Measurements from ENCODE around the gene UGDH. TPM values are rescaled to one million over a fixed set of nuclear protein-coding genes. Genes with fewer than 3 reads are reported as not detected.
A peak's percentile ranks its signal among the peaks of the same experiment; 100 is the strongest.
"Not testable (repeated sequence)": the region's sequence is repeated elsewhere in the genome, so short reads cannot be mapped to it uniquely, and the experiment has no call there.

UGDH gene
- polyA plus RNA-seq, 1 donor from 2014 or later, result 21.1 TPM

DNA sequence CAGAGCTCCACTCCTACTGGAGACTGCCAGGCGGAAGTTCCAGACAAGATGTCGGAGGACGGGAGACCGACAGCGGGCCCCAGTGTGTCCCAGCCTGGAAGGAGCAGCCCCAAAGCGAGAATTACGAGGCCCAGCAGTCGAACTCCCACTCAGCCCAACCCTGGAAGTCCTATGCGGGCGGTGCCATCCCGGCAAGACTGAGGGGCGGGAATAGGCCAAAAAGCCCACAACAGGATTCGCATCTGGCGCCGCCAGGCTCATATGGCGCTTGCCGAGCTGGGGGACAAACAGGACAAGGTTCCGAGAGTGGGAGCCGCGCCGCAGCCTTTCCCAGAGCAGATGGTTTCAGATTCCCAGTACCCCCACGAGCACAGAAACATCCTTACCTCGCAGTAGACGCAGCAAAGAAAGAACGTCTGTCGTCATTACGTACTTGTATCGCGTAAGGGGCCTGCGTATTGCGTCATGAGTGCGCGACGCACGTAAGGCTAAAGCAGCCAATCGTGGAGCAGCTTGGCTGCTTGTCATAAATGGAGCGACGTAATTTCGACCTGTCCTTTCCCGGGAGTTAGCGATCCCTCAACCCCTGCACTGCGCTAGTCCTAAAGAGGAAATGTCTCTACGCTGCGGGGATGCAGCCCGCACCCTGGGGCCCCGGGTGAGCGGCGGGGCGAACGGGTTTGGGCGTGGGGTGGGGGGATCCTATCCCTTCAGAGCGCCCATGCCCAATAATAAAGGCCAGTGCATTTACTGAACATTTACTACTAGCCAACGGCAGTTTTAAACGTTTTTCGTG is 68.5 kb downstream of the UGDH start, which contains the start of the genes LIAS and RPL9:
Gene LIAS (plus strand): TSS at position 552 of the 796 bp plus-strand sequence. CDS start 62 bp downstream, at position 614.
Gene RPL9 (minus strand): TSS at position 418 of the 796 bp plus-strand sequence. CDS start 483 bp downstream, outside the sequence.
- Histone ChIP-seq H3K36me3 (ENCODE audit: insufficient read depth, low read length) (peaks cover 10% of the 10 kb centered on the region), H3K79me2 (replicated peaks; ENCODE audit: insufficient read depth, low read length) (peaks cover 22% of the 10 kb centered on the region)

DNA sequence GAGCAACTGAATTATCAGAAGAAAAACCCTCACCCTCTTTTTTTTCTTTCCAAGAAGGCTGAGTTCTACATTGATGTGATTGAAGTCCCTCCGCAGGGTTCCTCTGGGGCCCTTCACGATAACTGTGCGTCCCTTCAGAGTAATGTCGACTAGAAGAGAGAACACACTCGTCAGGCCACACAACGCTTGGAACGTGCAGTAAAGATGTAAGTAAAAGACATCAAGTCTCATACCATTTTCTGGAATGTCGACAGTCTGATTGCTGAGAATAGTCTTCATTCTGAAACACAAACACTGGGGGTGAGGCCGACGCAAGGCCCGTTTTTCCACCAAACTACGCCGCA is 69.1 kb downstream of the UGDH start:
- H3K27me3 ChIP-seq (ENCODE audit: insufficient read depth, low read depth, low read length); H4K20me1 ChIP-seq (ENCODE audit: insufficient read depth); H3K9me2 ChIP-seq (ENCODE audit: insufficient read depth, low read length); H3F3A ChIP-seq (ENCODE audit: insufficient read depth, low read length, poor library complexity, severe bottlenecking); H3K9me3 ChIP-seq (ENCODE audit: low read length): not testable (repeated sequence)
- Histone ChIP-seq H3K79me2 (replicated peaks; ENCODE audit: insufficient read depth, low read length) (peaks cover 22% of the 10 kb centered on the region), H3K36me3 (ENCODE audit: insufficient read depth, low read length) (peaks cover 14% of the 10 kb centered on the region), H2AFZ (ENCODE audit: low read depth, low read length) (peak overlapping the region; percentile 100), H3K9ac (ENCODE audit: low read length) (peak overlapping the region; percentile 97), H3K4me3 (ENCODE audit: low read length) (peak overlapping the region; percentile 94), H3K27ac (ENCODE audit: low read length) (peak overlapping the region; percentile 95), H3K4me2 (ENCODE audit: low read length) (peak overlapping the region; percentile 86)

More for the DNA sequence above, 68.5 kb downstream of the UGDH start, which contains the start of the genes LIAS and RPL9:
- H4K20me1 ChIP-seq (ENCODE audit: insufficient read depth), result peaks cover 3% of the 10 kb centered on the region
- TF ChIP-seq, protein P1, sequence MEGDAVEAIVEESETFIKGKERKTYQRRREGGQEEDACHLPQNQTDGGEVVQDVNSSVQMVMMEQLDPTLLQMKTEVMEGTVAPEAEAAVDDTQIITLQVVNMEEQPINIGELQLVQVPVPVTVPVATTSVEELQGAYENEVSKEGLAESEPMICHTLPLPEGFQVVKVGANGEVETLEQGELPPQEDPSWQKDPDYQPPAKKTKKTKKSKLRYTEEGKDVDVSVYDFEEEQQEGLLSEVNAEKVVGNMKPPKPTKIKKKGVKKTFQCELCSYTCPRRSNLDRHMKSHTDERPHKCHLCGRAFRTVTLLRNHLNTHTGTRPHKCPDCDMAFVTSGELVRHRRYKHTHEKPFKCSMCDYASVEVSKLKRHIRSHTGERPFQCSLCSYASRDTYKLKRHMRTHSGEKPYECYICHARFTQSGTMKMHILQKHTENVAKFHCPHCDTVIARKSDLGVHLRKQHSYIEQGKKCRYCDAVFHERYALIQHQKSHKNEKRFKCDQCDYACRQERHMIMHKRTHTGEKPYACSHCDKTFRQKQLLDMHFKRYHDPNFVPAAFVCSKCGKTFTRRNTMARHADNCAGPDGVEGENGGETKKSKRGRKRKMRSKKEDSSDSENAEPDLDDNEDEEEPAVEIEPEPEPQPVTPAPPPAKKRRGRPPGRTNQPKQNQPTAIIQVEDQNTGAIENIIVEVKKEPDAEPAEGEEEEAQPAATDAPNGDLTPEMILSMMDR (IDR thresholded peaks at IDR 0.05; ENCODE audit: poor library complexity, severe bottlenecking), result peak; percentile 11
- no peak for TF ChIP-seq EZH2 (IDR thresholded peaks at IDR 0.05; ENCODE audit: borderline replicate concordance, insufficient read depth, low read length, poor library complexity, severe bottlenecking)
- peak; percentile 88 for TF ChIP-seq MXI1 (conservative IDR thresholded peaks at IDR 0.05; ENCODE audit: poor library complexity, severe bottlenecking)
- TF ChIP-seq, protein P2, sequence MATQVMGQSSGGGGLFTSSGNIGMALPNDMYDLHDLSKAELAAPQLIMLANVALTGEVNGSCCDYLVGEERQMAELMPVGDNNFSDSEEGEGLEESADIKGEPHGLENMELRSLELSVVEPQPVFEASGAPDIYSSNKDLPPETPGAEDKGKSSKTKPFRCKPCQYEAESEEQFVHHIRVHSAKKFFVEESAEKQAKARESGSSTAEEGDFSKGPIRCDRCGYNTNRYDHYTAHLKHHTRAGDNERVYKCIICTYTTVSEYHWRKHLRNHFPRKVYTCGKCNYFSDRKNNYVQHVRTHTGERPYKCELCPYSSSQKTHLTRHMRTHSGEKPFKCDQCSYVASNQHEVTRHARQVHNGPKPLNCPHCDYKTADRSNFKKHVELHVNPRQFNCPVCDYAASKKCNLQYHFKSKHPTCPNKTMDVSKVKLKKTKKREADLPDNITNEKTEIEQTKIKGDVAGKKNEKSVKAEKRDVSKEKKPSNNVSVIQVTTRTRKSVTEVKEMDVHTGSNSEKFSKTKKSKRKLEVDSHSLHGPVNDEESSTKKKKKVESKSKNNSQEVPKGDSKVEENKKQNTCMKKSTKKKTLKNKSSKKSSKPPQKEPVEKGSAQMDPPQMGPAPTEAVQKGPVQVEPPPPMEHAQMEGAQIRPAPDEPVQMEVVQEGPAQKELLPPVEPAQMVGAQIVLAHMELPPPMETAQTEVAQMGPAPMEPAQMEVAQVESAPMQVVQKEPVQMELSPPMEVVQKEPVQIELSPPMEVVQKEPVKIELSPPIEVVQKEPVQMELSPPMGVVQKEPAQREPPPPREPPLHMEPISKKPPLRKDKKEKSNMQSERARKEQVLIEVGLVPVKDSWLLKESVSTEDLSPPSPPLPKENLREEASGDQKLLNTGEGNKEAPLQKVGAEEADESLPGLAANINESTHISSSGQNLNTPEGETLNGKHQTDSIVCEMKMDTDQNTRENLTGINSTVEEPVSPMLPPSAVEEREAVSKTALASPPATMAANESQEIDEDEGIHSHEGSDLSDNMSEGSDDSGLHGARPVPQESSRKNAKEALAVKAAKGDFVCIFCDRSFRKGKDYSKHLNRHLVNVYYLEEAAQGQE (IDR thresholded peaks at IDR 0.05; ENCODE audit: borderline replicate concordance), result peak; percentile 98
- TF ChIP-seq EP300 (conservative IDR thresholded peaks at IDR 0.05; ENCODE audit: poor library complexity, severe bottlenecking), result peak; percentile 82
- TF ChIP-seq POLR2AphosphoS5 (IDR thresholded peaks at IDR 0.05), result peak; percentile 99
- TF ChIP-seq RAD21 (conservative IDR thresholded peaks at IDR 0.05), result no peak
- peak; percentile 51 for TF ChIP-seq SMC3 (conservative IDR thresholded peaks at IDR 0.05; ENCODE audit: poor library complexity)
- TF ChIP-seq TAF1 (IDR thresholded peaks at IDR 0.05; ENCODE audit: low read depth), result peak; percentile 97
- peak within 1 kb of the TSS; percentile 97 for H3K9ac ChIP-seq (ENCODE audit: low read length)
- H3F3A ChIP-seq (ENCODE audit: insufficient read depth, low read length, poor library complexity, severe bottlenecking), result peaks cover 5% of the 10 kb centered on the region
- no peaks in the 10 kb centered on the region for H3K9me2 ChIP-seq (ENCODE audit: insufficient read depth, low read length)
- H3K4me2 ChIP-seq (ENCODE audit: low read length), result peak within 1 kb of the TSS; percentile 86
- H3K27me3 ChIP-seq (ENCODE audit: insufficient read depth, low read depth, low read length), result no peaks in the 10 kb centered on the region
- peak within 1 kb of the TSS; percentile 95 for H3K27ac ChIP-seq (ENCODE audit: low read length)
- H3K9me3 ChIP-seq (ENCODE audit: low read length), result no peaks in the 10 kb centered on the region
- peak within 1 kb of the TSS; percentile 100 for H2AFZ ChIP-seq (ENCODE audit: low read depth, low read length)
- H3K4me3 ChIP-seq (ENCODE audit: low read length), result peak within 1 kb of the TSS; percentile 94

All from neural cell (in vitro differentiated cells).